COLO829 (cell line): ENCODE data around the gene NMT1.

Experiments
- DNase-seq: peaks from one replicate; pipeline ENCODE4 v3.0.0; 2012; ENCODE audit warnings: low spot score

The NMT1 gene

GRCh38 chr17:45135978-45136791, 75.1 kb downstream of the NMT1 start:
- DNase-seq, result no peak

GRCh38 chr17:45136846-45137560, 75.9 kb downstream of the NMT1 start:
- no peak for DNase-seq

GRCh38 chr17:45137561-45138305, 76.6 kb downstream of the NMT1 start:
- no peak for DNase-seq

GRCh38 chr17:45138911-45139532, 77.9 kb downstream of the NMT1 start:
- DNase-seq, result no peak

- DNase-seq, result no peak
These were observed 78.4 kb downstream of the NMT1 start for GRCh38 chr17:45139533-45139920.

- DNase-seq, result no peak
These were observed 82.1 kb downstream of the NMT1 start for GRCh38 chr17:45143094-45143670.

GRCh38 chr17:45143767-45144198, 82.7 kb downstream of the NMT1 start:
- DNase-seq, result no peak

- no peak for DNase-seq
These were observed 83.3 kb downstream of the NMT1 start for GRCh38 chr17:45144199-45145034.

GRCh38 chr17:45145035-45145389, 83.9 kb downstream of the NMT1 start:
- no peak for DNase-seq

GRCh38 chr17:45146166-45146565, 85.0 kb downstream of the NMT1 start:
- no peak for DNase-seq

GRCh38 chr17:45146592-45146889, 85.4 kb downstream of the NMT1 start:
- no peak for DNase-seq

- DNase-seq, result no peak
These were observed 85.9 kb downstream of the NMT1 start for GRCh38 chr17:45146890-45147580.

- peak; percentile 77 for DNase-seq
These were observed 86.6 kb downstream of the NMT1 start for GRCh38 chr17:45147581-45148182.

GRCh38 chr17:45148183-45149036, 87.3 kb downstream of the NMT1 start, which contains the start of gene HEXIM1:
TSS of gene HEXIM1 (plus strand) at chr17:45148475. CDS start at chr17:45149191, 716 bp downstream.
- DNase-seq, result peak; percentile 99

- DNase-seq, result peak; percentile 78
These were observed 88.0 kb downstream of the NMT1 start for GRCh38 chr17:45149037-45149668.

GRCh38 chr17:45149669-45150664, 88.8 kb downstream of the NMT1 start:
- no peak for DNase-seq
